ENCODE results near the gene SPAG16.

GRCh38 chr2:214192711-214193110 is 908.4 kb downstream of the SPAG16 start:
- no peak for TF ChIP-seq CTCF (IDR thresholded peaks at IDR 0.05; ENCODE audit: insufficient read depth, low read length)
- no peak for TF ChIP-seq REST (IDR thresholded peaks at IDR 0.05; ENCODE audit: insufficient replicate concordance, low read depth)
- TF ChIP-seq SPI1 (IDR thresholded peaks at IDR 0.05; ENCODE audit: borderline replicate concordance, low read depth) = no peak
- no peak for TF ChIP-seq POLR2AphosphoS5 (IDR thresholded peaks at IDR 0.05; ENCODE audit: low read depth)
- no peak for TF ChIP-seq GABPA (IDR thresholded peaks at IDR 0.05; ENCODE audit: low read depth)

Data from HL-60 (cell line).